Brain microvascular endothelial cell (primary cell): ENCODE data around the gene C11orf97.

ENCODE experiments used
- DNase-seq: peaks from one replicate; pipeline ENCODE4 v3.0.0-alpha.2; 2020
- H3K27ac ChIP-seq: fragments of 250-450 bp; sonication (Bioruptor Pico); 2 replicates; pipeline ENCODE4 v1.5.1; 2020; ENCODE audit warnings: mild to moderate bottlenecking, moderate library complexity
- H3K27me3 ChIP-seq: fragments of 250-450 bp; sonication (Bioruptor Pico); replicated peaks from 2 replicates; pipeline ENCODE4 v1.5.1; 2020; ENCODE audit warnings: mild to moderate bottlenecking
- H3K36me3 ChIP-seq: fragments of 250-450 bp; sonication (Bioruptor Pico); replicated peaks from 2 replicates; pipeline ENCODE4 v1.5.1; 2020; ENCODE audit warnings: mild to moderate bottlenecking
- H3K4me3 ChIP-seq: 2 replicates; pipeline ENCODE4 v1.5.1; 2011; ENCODE audit warnings: low read depth, mild to moderate bottlenecking, control low read depth, low read length, moderate library complexity
- in situ Hi-C: cut with HindIII; loops from 2 replicates; pipeline ENCODE4 v1.10.0; 2017; ENCODE audit warnings: low sequenced_read_pairs, low pct_ligation_motif_present
- TF ChIP-seq, protein P1 (sequence below): IDR thresholded peaks from 2 replicates; pipeline ENCODE4 v1.5.1; 2011; ENCODE audit warnings: low read depth, mild to moderate bottlenecking, moderate library complexity, low read length, control low read depth, inconsistent platforms; ENCODE audit errors: missing control alignments

C11orf97 gene

DNA sequence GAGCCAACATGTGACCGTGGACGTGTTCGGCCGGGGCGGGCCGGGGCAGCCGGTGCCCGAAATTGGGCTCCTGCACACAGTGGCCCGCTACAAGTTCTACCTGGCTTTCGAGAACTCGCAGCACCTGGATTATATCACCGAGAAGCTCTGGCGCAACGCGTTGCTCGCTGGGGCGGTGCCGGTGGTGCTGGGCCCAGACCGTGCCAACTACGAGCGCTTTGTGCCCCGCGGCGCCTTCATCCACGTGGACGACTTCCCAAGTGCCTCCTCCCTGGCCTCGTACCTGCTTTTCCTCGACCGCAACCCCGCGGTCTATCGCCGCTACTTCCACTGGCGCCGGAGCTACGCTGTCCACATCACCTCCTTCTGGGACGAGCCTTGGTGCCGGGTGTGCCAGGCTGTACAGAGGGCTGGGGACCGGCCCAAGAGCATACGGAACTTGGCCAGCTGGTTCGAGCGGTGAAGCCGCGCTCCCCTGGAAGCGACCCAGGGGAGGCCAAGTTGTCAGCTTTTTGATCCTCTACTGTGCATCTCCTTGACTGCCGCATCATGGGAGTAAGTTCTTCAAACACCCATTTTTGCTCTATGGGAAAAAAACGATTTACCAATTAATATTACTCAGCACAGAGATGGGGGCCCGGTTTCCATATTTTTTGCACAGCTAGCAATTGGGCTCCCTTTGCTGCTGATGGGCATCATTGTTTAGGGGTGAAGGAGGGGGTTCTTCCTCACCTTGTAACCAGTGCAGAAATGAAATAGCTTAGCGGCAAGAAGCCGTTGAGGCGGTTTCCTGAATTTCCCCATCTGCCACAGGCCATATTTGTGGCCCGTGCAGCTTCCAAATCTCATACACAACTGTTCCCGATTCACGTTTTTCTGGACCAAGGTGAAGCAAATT lies 33.3 kb downstream of the C11orf97 start:
- no peak overlapping the region for H3K27ac ChIP-seq
- no peak for DNase-seq
- peak overlapping the region; percentile 63 for H3K4me3 ChIP-seq
- no peaks in the 10 kb centered on the region for H3K27me3 ChIP-seq
- TF ChIP-seq, protein P1, sequence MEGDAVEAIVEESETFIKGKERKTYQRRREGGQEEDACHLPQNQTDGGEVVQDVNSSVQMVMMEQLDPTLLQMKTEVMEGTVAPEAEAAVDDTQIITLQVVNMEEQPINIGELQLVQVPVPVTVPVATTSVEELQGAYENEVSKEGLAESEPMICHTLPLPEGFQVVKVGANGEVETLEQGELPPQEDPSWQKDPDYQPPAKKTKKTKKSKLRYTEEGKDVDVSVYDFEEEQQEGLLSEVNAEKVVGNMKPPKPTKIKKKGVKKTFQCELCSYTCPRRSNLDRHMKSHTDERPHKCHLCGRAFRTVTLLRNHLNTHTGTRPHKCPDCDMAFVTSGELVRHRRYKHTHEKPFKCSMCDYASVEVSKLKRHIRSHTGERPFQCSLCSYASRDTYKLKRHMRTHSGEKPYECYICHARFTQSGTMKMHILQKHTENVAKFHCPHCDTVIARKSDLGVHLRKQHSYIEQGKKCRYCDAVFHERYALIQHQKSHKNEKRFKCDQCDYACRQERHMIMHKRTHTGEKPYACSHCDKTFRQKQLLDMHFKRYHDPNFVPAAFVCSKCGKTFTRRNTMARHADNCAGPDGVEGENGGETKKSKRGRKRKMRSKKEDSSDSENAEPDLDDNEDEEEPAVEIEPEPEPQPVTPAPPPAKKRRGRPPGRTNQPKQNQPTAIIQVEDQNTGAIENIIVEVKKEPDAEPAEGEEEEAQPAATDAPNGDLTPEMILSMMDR = no peak
- in situ Hi-C loops = no loop called here
- no peaks in the 10 kb centered on the region for H3K36me3 ChIP-seq

GRCh38 chr11:94546162-94546470 lies 33.9 kb downstream of the C11orf97 start:
- no peaks in the 10 kb centered on the region for H3K36me3 ChIP-seq
- H3K27ac ChIP-seq = no peak overlapping the region
- in situ Hi-C loops = no loop called here
- peak overlapping the region; percentile 63 for H3K4me3 ChIP-seq
- no peaks in the 10 kb centered on the region for H3K27me3 ChIP-seq
- no peak for DNase-seq
- TF ChIP-seq, protein P1 = no peak

GRCh38 chr11:94546886-94547285 lies 34.6 kb downstream of the C11orf97 start:
- in situ Hi-C loops = no loop called here
- DNase-seq = no peak
- Histone ChIP-seq H3K27ac (no peak overlapping the region), H3K36me3 (no peaks in the 10 kb centered on the region), H3K27me3 (no peaks in the 10 kb centered on the region), H3K4me3 (peak overlapping the region; percentile 31)
- TF ChIP-seq, protein P1 = no peak

DNA sequence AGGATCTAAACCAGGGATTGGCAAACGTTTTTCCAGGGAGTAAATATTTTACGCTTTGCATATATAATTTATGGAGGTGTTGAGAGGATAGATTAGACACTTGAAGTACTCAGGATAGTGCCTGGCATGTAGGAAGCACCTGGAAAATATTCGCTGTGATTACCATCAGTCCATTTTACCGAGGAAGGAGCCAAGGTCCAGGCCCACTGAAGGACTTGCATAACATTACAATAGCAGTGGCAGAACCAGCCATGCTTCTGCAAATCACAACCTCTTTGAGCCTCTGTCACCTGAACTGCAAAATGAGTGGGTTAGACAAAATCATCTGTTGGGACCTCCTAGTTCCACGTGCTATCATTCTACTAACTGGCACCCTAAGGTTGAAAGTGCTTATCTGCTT lies 36.9 kb downstream of the C11orf97 start:
- TF ChIP-seq, protein P1 = no peak
- no peak for DNase-seq
- Histone ChIP-seq H3K36me3 (no peaks in the 10 kb centered on the region), H3K4me3 (no peak overlapping the region), H3K27ac (no peak overlapping the region), H3K27me3 (no peaks in the 10 kb centered on the region)
- in situ Hi-C loops = no loop called here

GRCh38 chr11:94550513-94550912 lies 38.3 kb downstream of the C11orf97 start:
- Histone ChIP-seq H3K4me3 (no peak overlapping the region), H3K27ac (no peak overlapping the region), H3K27me3 (no peaks in the 10 kb centered on the region)

More at GRCh38 chr11:94550513-94550912, 38.3 kb downstream of the C11orf97 start:
- TF ChIP-seq, protein P1 = no peak
- no peaks in the 10 kb centered on the region for H3K36me3 ChIP-seq
- no peak for DNase-seq
- in situ Hi-C loops = no loop called here
